Measurements from ENCODE around the gene FRMD6. TPM values are rescaled to one million over a fixed set of nuclear protein-coding genes. Genes with fewer than 3 reads are reported as not detected.

The FRMD6 gene
- total RNA-seq: 1 to 10 TPM; 2.7 to 9.5 TPM

DNA sequence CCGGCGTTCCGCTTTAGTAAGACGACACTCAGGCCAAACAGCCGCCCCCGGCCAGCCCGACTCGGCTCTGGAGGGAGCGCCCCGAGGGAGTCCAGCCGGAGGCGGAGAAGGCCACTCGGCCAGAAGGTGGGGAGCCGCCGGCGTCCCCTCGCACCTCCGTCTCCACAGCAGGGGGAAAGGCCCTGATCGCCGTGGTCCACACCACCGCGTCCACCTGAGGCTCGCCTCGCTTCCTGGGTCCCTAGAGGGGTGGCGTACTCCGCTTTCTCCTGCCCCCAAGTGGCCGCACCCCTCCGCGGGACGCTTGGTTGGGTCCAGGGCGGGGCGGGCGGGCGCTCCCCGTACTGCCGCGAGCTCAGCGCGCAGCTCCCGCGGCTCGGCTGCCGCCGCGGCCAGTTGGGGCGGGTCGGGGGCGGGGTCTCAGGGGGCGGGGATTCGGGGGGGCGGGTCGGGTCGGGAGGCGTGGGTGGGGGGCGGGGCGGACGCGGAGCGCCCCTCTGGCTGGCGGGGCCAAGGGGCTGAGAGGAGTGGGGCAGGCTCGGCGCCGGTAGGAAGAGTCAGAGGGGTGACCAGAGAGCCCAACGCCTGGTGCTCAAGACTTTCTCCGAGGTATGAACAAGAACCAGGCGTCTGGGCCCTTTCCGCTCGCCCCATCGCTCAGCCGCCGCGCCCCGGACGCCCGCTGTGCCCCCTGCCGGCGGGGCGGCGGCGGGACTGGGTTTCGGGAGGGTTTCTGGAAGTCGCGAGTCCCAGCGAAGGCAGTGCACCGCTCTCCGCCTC, at the start of gene FRMD6:
Gene FRMD6, plus strand, starts transcription at position 523 of the 780 bp plus-strand sequence. CDS start 37,927 bp downstream, outside the sequence.
- Histone ChIP-seq H3K4me3 (peak within 1 kb of the TSS; percentile 84), H3K9ac (ENCODE audit: low read depth in 2 of 2, low read length in 2 of 2) (peak within 1 kb of the TSS; percentile 81 to 96), H3K9me3 (no peaks in the 10 kb centered on the region), H3K27ac (peak within 1 kb of the TSS; percentile 79), H3K36me3 (no peaks in the 10 kb centered on the region), H3K27me3 (peaks cover 8% of the 10 kb centered on the region), H3K4me1 (peaks cover 4% of the 10 kb centered on the region)
- intact Hi-C loops (cut with DNase I): no loop called here
- peak; percentile 86 for DNase-seq
- TF ChIP-seq, protein P1, sequence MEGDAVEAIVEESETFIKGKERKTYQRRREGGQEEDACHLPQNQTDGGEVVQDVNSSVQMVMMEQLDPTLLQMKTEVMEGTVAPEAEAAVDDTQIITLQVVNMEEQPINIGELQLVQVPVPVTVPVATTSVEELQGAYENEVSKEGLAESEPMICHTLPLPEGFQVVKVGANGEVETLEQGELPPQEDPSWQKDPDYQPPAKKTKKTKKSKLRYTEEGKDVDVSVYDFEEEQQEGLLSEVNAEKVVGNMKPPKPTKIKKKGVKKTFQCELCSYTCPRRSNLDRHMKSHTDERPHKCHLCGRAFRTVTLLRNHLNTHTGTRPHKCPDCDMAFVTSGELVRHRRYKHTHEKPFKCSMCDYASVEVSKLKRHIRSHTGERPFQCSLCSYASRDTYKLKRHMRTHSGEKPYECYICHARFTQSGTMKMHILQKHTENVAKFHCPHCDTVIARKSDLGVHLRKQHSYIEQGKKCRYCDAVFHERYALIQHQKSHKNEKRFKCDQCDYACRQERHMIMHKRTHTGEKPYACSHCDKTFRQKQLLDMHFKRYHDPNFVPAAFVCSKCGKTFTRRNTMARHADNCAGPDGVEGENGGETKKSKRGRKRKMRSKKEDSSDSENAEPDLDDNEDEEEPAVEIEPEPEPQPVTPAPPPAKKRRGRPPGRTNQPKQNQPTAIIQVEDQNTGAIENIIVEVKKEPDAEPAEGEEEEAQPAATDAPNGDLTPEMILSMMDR (IDR thresholded peaks at IDR 0.05): peak; percentile 64

DNA sequence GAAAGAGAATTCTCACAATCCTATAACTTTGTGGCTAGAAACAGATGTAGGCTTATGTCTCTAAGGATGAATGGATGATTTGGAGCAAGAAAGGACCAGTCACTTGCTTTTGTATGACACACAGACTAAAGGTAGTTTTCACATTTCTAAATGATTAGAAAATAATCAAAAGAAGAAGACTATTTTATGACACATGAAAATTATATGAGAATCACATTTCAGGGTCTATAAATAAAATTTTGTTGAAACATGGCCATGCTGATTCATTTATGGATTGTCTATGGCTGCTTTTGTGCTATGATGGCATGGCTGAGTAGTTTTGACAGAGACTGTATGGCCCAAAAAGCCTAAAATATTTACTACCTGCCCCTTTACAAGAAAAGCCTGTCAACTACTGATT, 49.4 kb upstream of the FRMD6 start:
- H3K27me3 ChIP-seq: no peaks in the 10 kb centered on the region
- no peak overlapping the region for H3K4me3 ChIP-seq

DNA sequence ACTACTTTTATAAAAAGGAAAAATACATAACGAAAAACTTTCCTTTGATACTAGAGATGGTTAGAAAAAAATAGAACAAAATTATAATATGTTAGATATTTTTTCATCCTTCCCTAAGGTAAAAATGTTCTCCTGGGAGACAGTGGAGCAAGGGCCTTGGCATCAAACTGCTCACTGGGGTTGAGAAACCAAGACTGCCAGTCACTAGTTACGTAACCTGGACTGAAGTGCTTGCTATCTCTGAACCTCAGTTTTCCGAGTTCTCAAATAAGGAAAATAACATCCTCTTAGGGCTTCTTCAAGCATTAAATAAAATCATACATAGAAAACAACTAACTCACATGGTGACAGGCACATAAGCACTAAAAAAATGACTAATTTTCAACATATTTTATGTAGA, 48.2 kb upstream of the FRMD6 start:
- H3K27ac ChIP-seq: no peak overlapping the region
- intact Hi-C loops (cut with DNase I): no loop called here

More for the DNA sequence above, 49.4 kb upstream of the FRMD6 start:
- Histone ChIP-seq H3K4me1 (no peaks in the 10 kb centered on the region), H3K36me3 (no peaks in the 10 kb centered on the region), H3K9ac (ENCODE audit: low read depth in 2 of 2, low read length in 2 of 2) (no peak overlapping the region), H3K9me3 (no peaks in the 10 kb centered on the region), H3K27ac (no peak overlapping the region)
- TF ChIP-seq, protein P1 (IDR thresholded peaks at IDR 0.05): no peak
- intact Hi-C loops (cut with DNase I): no loop called here
- no peak for DNase-seq

DNA sequence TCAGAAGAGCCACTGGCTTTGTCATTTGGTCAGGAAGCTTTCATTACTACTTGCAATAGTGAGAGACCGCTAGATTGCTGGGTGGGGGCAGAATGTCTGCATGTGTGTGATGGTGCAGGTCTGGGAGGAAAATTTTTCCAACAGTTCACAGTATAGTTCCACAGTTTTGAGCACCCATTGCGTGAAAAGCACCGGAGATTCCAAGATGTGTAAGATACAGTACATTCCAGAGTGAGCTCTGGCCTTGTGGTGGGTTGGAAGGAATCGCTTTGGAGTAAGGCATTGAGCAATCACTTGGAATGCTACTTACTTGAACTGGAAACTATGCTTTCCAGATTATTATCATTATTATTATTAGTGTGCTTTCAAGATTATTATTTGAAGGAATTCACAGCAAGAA, 47.6 kb upstream of the FRMD6 start:
- H3K27ac ChIP-seq: no peak overlapping the region
- H3K4me3 ChIP-seq: no peak overlapping the region
- H3K27me3 ChIP-seq: no peaks in the 10 kb centered on the region
- H3K36me3 ChIP-seq: no peaks in the 10 kb centered on the region
- H3K4me1 ChIP-seq: no peaks in the 10 kb centered on the region
- TF ChIP-seq, protein P1 (IDR thresholded peaks at IDR 0.05): no peak
- intact Hi-C loops (cut with DNase I): no loop called here
- DNase-seq: no peak
- no peaks in the 10 kb centered on the region for H3K9me3 ChIP-seq
- H3K9ac ChIP-seq (ENCODE audit: low read depth in 2 of 2, low read length in 2 of 2): no peak overlapping the region

More for the DNA sequence above, 48.2 kb upstream of the FRMD6 start:
- Histone ChIP-seq H3K27me3 (no peaks in the 10 kb centered on the region), H3K4me1 (no peaks in the 10 kb centered on the region), H3K36me3 (no peaks in the 10 kb centered on the region), H3K9ac (ENCODE audit: low read depth in 2 of 2, low read length in 2 of 2) (no peak overlapping the region), H3K9me3 (no peaks in the 10 kb centered on the region), H3K4me3 (no peak overlapping the region)
- TF ChIP-seq, protein P1 (IDR thresholded peaks at IDR 0.05): no peak
- no peak for DNase-seq

DNA sequence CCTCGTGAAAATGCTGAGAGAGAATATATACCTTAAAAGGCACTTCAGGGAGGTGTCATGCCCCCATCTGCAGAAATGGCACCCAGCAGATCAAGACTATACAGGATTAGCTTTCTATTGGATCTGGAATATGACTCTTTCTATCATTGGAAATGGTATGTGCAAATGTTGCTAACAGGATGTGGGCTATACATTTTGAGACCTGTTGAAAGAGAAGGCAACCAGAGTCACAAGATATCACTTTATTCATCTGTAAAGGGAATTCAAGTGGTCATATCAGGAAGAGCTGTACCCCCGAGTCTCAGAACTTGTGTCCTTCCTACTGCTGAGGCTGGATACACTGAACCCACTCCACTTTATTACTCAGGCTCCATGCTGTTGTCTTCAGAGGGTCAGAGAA, 46.1 kb upstream of the FRMD6 start:
- Histone ChIP-seq H3K27ac (no peak overlapping the region), H3K4me3 (no peak overlapping the region), H3K36me3 (no peaks in the 10 kb centered on the region), H3K4me1 (no peaks in the 10 kb centered on the region), H3K27me3 (no peaks in the 10 kb centered on the region), H3K9me3 (no peaks in the 10 kb centered on the region), H3K9ac (ENCODE audit: low read depth in 2 of 2, low read length in 2 of 2) (no peak overlapping the region)
- TF ChIP-seq, protein P1 (IDR thresholded peaks at IDR 0.05): no peak
- no peak for DNase-seq
- intact Hi-C loops (cut with DNase I): no loop called here
